Measurements from ENCODE around the gene ADAT3.

The ADAT3 gene

GRCh38 chr19:1936430-1936829 is 31.2 kb downstream of the ADAT3 start:
- H3K23ac ChIP-seq (ENCODE audit: low read length in 2 of 2), result no peak overlapping the region
- H3K79me1 ChIP-seq (replicated peaks; ENCODE audit: low read length, poor library complexity, severe bottlenecking), result peaks cover 2% of the 10 kb centered on the region
- no peak overlapping the region for H3K9ac ChIP-seq (ENCODE audit: low read length)
- no peak overlapping the region for H3K4ac ChIP-seq (ENCODE audit: low read depth in 1 of 2, low read length in 2 of 2)
- no peak overlapping the region for H3K4me3 ChIP-seq (ENCODE audit: insufficient read depth in 1 of 2, low read depth in 1 of 2, low read length in 2 of 2)
- no peak for DNase-seq
- H2AK5ac ChIP-seq (ENCODE audit: low read length, severe bottlenecking), result no peak overlapping the region
- H2AFZ ChIP-seq (ENCODE audit: low read depth, low read length), result no peak overlapping the region
- no peak overlapping the region for H4K91ac ChIP-seq (ENCODE audit: low read length)
- no peak overlapping the region for H3K27ac ChIP-seq (ENCODE audit: low read length, poor library complexity, severe bottlenecking)
- H3K4me2 ChIP-seq (ENCODE audit: low read length, poor library complexity, severe bottlenecking), result no peak overlapping the region
- WGBS, result 96% methylated on average over 3 of the region's 3 CpGs
- H2BK15ac ChIP-seq (ENCODE audit: low read depth, poor library complexity, severe bottlenecking), result no peak overlapping the region
- no peak overlapping the region for H2BK12ac ChIP-seq (ENCODE audit: low read length in 2 of 2)
- H3K9me3 ChIP-seq (ENCODE audit: control insufficient read depth, low read length), result peaks cover 4% of the 10 kb centered on the region
- H2BK120ac ChIP-seq (ENCODE audit: low read depth, low read length), result no peak overlapping the region
- H3K36me3 ChIP-seq (ENCODE audit: control insufficient read depth in 1 of 2, insufficient read depth in 2 of 2, low read depth in 1 of 2, low read length in 2 of 2), result peaks cover 0 to 7% of the 10 kb centered on the region in 2 experiments
- H4K8ac ChIP-seq (ENCODE audit: low read length), result no peak overlapping the region
- H3K18ac ChIP-seq (ENCODE audit: low read depth in 1 of 2, low read length in 2 of 2), result no peak overlapping the region
- H3K4me1 ChIP-seq (ENCODE audit: control insufficient read depth, insufficient read depth, low read depth, low read length), result peaks cover 11% of the 10 kb centered on the region
- H3K27me3 ChIP-seq (ENCODE audit: control insufficient read depth in 1 of 2, insufficient read depth in 1 of 2, low read length in 2 of 2), result no peaks in the 10 kb centered on the region
- H3K14ac ChIP-seq (ENCODE audit: low read length in 2 of 2), result no peak overlapping the region
- no peak overlapping the region for H2BK5ac ChIP-seq (ENCODE audit: low read depth, low read length, poor library complexity, severe bottlenecking)

GRCh38 chr19:1936916-1937610 is 31.9 kb downstream of the ADAT3 start:
- H2BK5ac ChIP-seq (ENCODE audit: low read depth, low read length, poor library complexity, severe bottlenecking), result no peak overlapping the region
- H3K4me2 ChIP-seq (ENCODE audit: low read length, poor library complexity, severe bottlenecking), result no peak overlapping the region
- DNase-seq, result no peak
- H3K4me1 ChIP-seq (ENCODE audit: control insufficient read depth, insufficient read depth, low read depth, low read length), result peaks cover 11% of the 10 kb centered on the region
- no peak overlapping the region for H4K8ac ChIP-seq (ENCODE audit: low read length)
- peaks cover 0 to 7% of the 10 kb centered on the region in 2 experiments for H3K36me3 ChIP-seq (ENCODE audit: control insufficient read depth in 1 of 2, insufficient read depth in 2 of 2, low read depth in 1 of 2, low read length in 2 of 2)
- WGBS, result 97% methylated on average over 24 of the region's 24 CpGs
- H3K23ac ChIP-seq (ENCODE audit: low read length in 2 of 2), result no peak overlapping the region
- peaks cover 2% of the 10 kb centered on the region for H3K79me1 ChIP-seq (replicated peaks; ENCODE audit: low read length, poor library complexity, severe bottlenecking)
- H2BK12ac ChIP-seq (ENCODE audit: low read length in 2 of 2), result peak overlapping the region in 1 of 2 experiments; percentile 31
- H3K27me3 ChIP-seq (ENCODE audit: control insufficient read depth in 1 of 2, insufficient read depth in 1 of 2, low read length in 2 of 2), result no peaks in the 10 kb centered on the region
- H2AK5ac ChIP-seq (ENCODE audit: low read length, severe bottlenecking), result no peak overlapping the region
- no peak overlapping the region for H3K18ac ChIP-seq (ENCODE audit: low read depth in 1 of 2, low read length in 2 of 2)
- H4K91ac ChIP-seq (ENCODE audit: low read length), result no peak overlapping the region
- no peak overlapping the region for H2BK15ac ChIP-seq (ENCODE audit: low read depth, poor library complexity, severe bottlenecking)
- H3K4ac ChIP-seq (ENCODE audit: low read depth in 1 of 2, low read length in 2 of 2), result no peak overlapping the region
- H2AFZ ChIP-seq (ENCODE audit: low read depth, low read length), result no peak overlapping the region
- no peak overlapping the region for H3K4me3 ChIP-seq (ENCODE audit: insufficient read depth in 1 of 2, low read depth in 1 of 2, low read length in 2 of 2)
- peaks cover 4% of the 10 kb centered on the region for H3K9me3 ChIP-seq (ENCODE audit: control insufficient read depth, low read length)
- H2BK120ac ChIP-seq (ENCODE audit: low read depth, low read length), result no peak overlapping the region
- H3K14ac ChIP-seq (ENCODE audit: low read length in 2 of 2), result peak overlapping the region in 1 of 2 experiments; percentile 41
- H3K9ac ChIP-seq (ENCODE audit: low read length), result no peak overlapping the region
- no peak overlapping the region for H3K27ac ChIP-seq (ENCODE audit: low read length, poor library complexity, severe bottlenecking)

- H2BK12ac ChIP-seq (ENCODE audit: low read length in 2 of 2), result no peak overlapping the region
- H3K9ac ChIP-seq (ENCODE audit: low read length), result no peak overlapping the region
- WGBS, result 99% methylated on average over 3 of the region's 7 CpGs
- no peak overlapping the region for H3K23ac ChIP-seq (ENCODE audit: low read length in 2 of 2)
- H3K4ac ChIP-seq (ENCODE audit: low read depth in 1 of 2, low read length in 2 of 2), result no peak overlapping the region
- no peak overlapping the region for H2BK120ac ChIP-seq (ENCODE audit: low read depth, low read length)
- no peak for DNase-seq
- H3K4me3 ChIP-seq (ENCODE audit: insufficient read depth in 1 of 2, low read depth in 1 of 2, low read length in 2 of 2), result no peak overlapping the region
- no peak overlapping the region for H3K14ac ChIP-seq (ENCODE audit: low read length in 2 of 2)
- no peak overlapping the region for H4K8ac ChIP-seq (ENCODE audit: low read length)
- no peak overlapping the region for H3K27ac ChIP-seq (ENCODE audit: low read length, poor library complexity, severe bottlenecking)
- no peaks in the 10 kb centered on the region for H3K27me3 ChIP-seq (ENCODE audit: control insufficient read depth in 1 of 2, insufficient read depth in 1 of 2, low read length in 2 of 2)
- H3K36me3 ChIP-seq (ENCODE audit: control insufficient read depth in 1 of 2, insufficient read depth in 2 of 2, low read depth in 1 of 2, low read length in 2 of 2), result peaks cover 0 to 7% of the 10 kb centered on the region in 2 experiments
- no peak overlapping the region for H3K4me2 ChIP-seq (ENCODE audit: low read length, poor library complexity, severe bottlenecking)
- H4K91ac ChIP-seq (ENCODE audit: low read length), result no peak overlapping the region
- no peak overlapping the region for H2BK15ac ChIP-seq (ENCODE audit: low read depth, poor library complexity, severe bottlenecking)
- no peak overlapping the region for H2AK5ac ChIP-seq (ENCODE audit: low read length, severe bottlenecking)
- peaks cover 4% of the 10 kb centered on the region for H3K9me3 ChIP-seq (ENCODE audit: control insufficient read depth, low read length)
- H3K4me1 ChIP-seq (ENCODE audit: control insufficient read depth, insufficient read depth, low read depth, low read length), result peaks cover 17% of the 10 kb centered on the region
- peaks cover 2% of the 10 kb centered on the region for H3K79me1 ChIP-seq (replicated peaks; ENCODE audit: low read length, poor library complexity, severe bottlenecking)
- H2AFZ ChIP-seq (ENCODE audit: low read depth, low read length), result no peak overlapping the region
- H3K18ac ChIP-seq (ENCODE audit: low read depth in 1 of 2, low read length in 2 of 2), result no peak overlapping the region
- H2BK5ac ChIP-seq (ENCODE audit: low read depth, low read length, poor library complexity, severe bottlenecking), result no peak overlapping the region
These were observed 32.9 kb downstream of the ADAT3 start for GRCh38 chr19:1938071-1938470.

- Histone ChIP-seq H3K4me1 (ENCODE audit: control insufficient read depth, insufficient read depth, low read depth, low read length) (peaks cover 41% of the 10 kb centered on the region), H2BK15ac (ENCODE audit: low read depth, poor library complexity, severe bottlenecking) (peak within 1 kb of the TSS; percentile 97), H2BK12ac (ENCODE audit: low read length in 2 of 2) (peak within 1 kb of the TSS; percentile 67 to 85), H3K27ac (ENCODE audit: low read length, poor library complexity, severe bottlenecking) (peak within 1 kb of the TSS; percentile 80), H3K4me3 (ENCODE audit: insufficient read depth in 1 of 2, low read depth in 1 of 2, low read length in 2 of 2) (peak within 1 kb of the TSS; percentile 77 to 92), H2AFZ (ENCODE audit: low read depth, low read length) (peak within 1 kb of the TSS; percentile 63), H3K36me3 (ENCODE audit: control insufficient read depth in 1 of 2, insufficient read depth in 2 of 2, low read depth in 1 of 2, low read length in 2 of 2) (peaks cover 0 to 19% of the 10 kb centered on the region in 2 experiments), H3K9me3 (ENCODE audit: control insufficient read depth, low read length) (no peaks in the 10 kb centered on the region), H4K8ac (ENCODE audit: low read length) (peak within 1 kb of the TSS; percentile 100), H2BK5ac (ENCODE audit: low read depth, low read length, poor library complexity, severe bottlenecking) (peak within 1 kb of the TSS; percentile 88), H2BK120ac (ENCODE audit: low read depth, low read length) (peak within 1 kb of the TSS; percentile 80), H2AK5ac (ENCODE audit: low read length, severe bottlenecking) (peak within 1 kb of the TSS; percentile 52), H3K27me3 (ENCODE audit: control insufficient read depth in 1 of 2, insufficient read depth in 1 of 2, low read length in 2 of 2) (no peaks in the 10 kb centered on the region), H3K4ac (ENCODE audit: low read depth in 1 of 2, low read length in 2 of 2) (peak within 1 kb of the TSS; percentile 100), H4K91ac (ENCODE audit: low read length) (peak within 1 kb of the TSS; percentile 99), H3K23ac (ENCODE audit: low read length in 2 of 2) (peak within 1 kb of the TSS; percentile 64 to 99), H3K79me1 (replicated peaks; ENCODE audit: low read length, poor library complexity, severe bottlenecking) (peaks cover 2% of the 10 kb centered on the region), H3K14ac (ENCODE audit: low read length in 2 of 2) (peak within 1 kb of the TSS in 1 of 2 experiments; percentile 99), H3K9ac (ENCODE audit: low read length) (peak within 1 kb of the TSS; percentile 99), H3K4me2 (ENCODE audit: low read length, poor library complexity, severe bottlenecking) (peak within 1 kb of the TSS; percentile 85), H3K18ac (ENCODE audit: low read depth in 1 of 2, low read length in 2 of 2) (peak within 1 kb of the TSS; percentile 99)
- DNase-seq, result no peak
- WGBS, result under 1% methylated on average over 41 of the region's 97 CpGs
These were observed 36.2 kb downstream of the ADAT3 start, which contains the start of gene CSNK1G2 for GRCh38 chr19:1941146-1942077. Gene CSNK1G2, plus strand, starts transcription at chr19:1941172. Its CDS starts 28,601 bp downstream, at chr19:1969773.

Measured in mesenchymal stem cell (in vitro differentiated cells and primary cell).